ENCODE results near the gene RBM4.

Gene RBM4

GRCh38 chr11:66659763-66660162 is 21.3 kb downstream of the RBM4 start:
- DNase-seq: peak; percentile 27 to 37

GRCh38 chr11:66663741-66664296 is 25.3 kb downstream of the RBM4 start:
- no peak for DNase-seq

- no peak for DNase-seq
Observed at GRCh38 chr11:66665369-66665768, 26.9 kb downstream of the RBM4 start.

- DNase-seq: no peak
Observed at GRCh38 chr11:66670816-66671215, 32.3 kb downstream of the RBM4 start.

GRCh38 chr11:66674964-66675602 is 36.6 kb downstream of the RBM4 start:
- DNase-seq: no peak

- peak; percentile 27 to 36 for DNase-seq
Observed at GRCh38 chr11:66676282-66676919, 37.9 kb downstream of the RBM4 start.

GRCh38 chr11:66676931-66677598 is 38.6 kb downstream of the RBM4 start:
- DNase-seq: no peak

- DNase-seq: peak; percentile 83 to 87
Observed at GRCh38 chr11:66677599-66678375, 39.3 kb downstream of the RBM4 start, which contains the start of gene RBM4B. Gene RBM4B, minus strand, starts transcription at chr11:66677887. Its CDS starts 808 bp downstream, at chr11:66677079.

GRCh38 chr11:66680966-66681645 is 42.6 kb downstream of the RBM4 start:
- DNase-seq: no peak

GRCh38 chr11:66683877-66684276 is 45.4 kb downstream of the RBM4 start:
- DNase-seq: no peak

- DNase-seq: no peak
Observed at GRCh38 chr11:66684635-66685034, 46.1 kb downstream of the RBM4 start.

GRCh38 chr11:66685276-66686099 is 47.0 kb downstream of the RBM4 start:
- DNase-seq: no peak

- DNase-seq: no peak
Observed at GRCh38 chr11:66686100-66686785, 47.7 kb downstream of the RBM4 start.

- DNase-seq: no peak
Observed at GRCh38 chr11:66686801-66687750, 48.6 kb downstream of the RBM4 start.

- DNase-seq: no peak
Observed at GRCh38 chr11:66687831-66688281, 49.4 kb downstream of the RBM4 start.

- no peak for DNase-seq
Observed at GRCh38 chr11:66688561-66689534, 50.3 kb downstream of the RBM4 start.

- DNase-seq: no peak
Observed at GRCh38 chr11:66689661-66690590, 51.4 kb downstream of the RBM4 start.
